Measurements from ENCODE around the gene SPIB. TPM values are rescaled to one million over a fixed set of nuclear protein-coding genes. Genes with fewer than 3 reads are reported as not detected.
"Not testable (repeated sequence)": the region's sequence is repeated elsewhere in the genome, so short reads cannot be mapped to it uniquely, and the experiment has no call there.

The SPIB gene
- polyA plus RNA-seq, 3 donors from 2014 or later = 0.38 to 1.6 (median 1.5) TPM

DNA sequence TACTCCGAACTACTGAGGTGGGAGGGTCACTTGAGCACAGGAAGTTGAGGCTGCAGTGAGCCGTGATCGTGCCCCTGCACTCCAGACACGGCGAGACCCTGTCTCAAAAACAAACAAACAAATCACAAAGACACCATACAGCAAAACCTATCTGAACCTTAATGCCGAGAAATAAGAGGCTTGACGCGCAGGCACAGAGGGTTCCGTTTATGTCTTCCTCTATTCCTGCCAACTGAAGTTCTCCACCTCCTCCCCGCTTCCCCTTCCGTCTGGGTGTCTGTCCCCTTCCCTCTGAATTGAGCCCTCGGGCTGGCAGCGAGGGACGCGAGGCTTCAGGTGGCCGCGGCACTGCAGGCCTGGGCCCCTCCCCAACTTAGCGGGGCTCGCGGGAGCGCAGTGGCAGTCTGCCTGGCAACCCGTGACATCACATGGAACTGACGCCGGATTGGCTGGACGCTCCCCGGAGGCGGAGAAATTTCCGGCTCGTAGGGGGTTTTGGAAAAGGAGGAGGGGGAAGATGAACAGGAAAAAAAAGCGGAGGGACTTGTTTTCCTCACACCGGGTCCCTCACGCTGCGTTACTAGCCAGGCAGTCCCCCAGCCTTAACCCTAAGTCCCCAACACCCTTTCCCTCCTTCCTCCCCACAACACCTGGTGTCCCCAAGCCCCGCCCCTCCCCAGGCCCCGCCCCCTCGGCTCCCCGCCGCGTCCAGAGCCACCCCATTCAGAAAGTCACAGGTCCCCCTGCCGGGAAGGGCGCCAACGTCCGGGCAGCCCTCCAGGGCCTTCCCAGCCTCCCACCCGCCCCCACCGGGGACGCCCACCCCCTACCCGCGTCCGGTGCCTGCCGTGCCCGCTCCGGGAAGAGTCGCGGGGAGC, 12.8 kb downstream of the SPIB start:
- DNase-seq = peak; percentile 87 to 88 (median 87)
- Mint-ChIP-seq H3K27ac (peak overlapping the region; percentile 43 to 92 (median 84)), H3K4me3 (peak overlapping the region; percentile 91 to 95 (median 92)), H3K4me1 (peaks cover 11 to 13% of the 10 kb centered on the region in 2 donors), H3K27me3 (ENCODE audit: low read depth in 3 of 3) (peaks cover 6 to 17% (median 9%) of the 10 kb centered on the region in 3 donors), H3K36me3 (no peaks in the 10 kb centered on the region), H3K9me3 (no peaks in the 10 kb centered on the region)

DNA sequence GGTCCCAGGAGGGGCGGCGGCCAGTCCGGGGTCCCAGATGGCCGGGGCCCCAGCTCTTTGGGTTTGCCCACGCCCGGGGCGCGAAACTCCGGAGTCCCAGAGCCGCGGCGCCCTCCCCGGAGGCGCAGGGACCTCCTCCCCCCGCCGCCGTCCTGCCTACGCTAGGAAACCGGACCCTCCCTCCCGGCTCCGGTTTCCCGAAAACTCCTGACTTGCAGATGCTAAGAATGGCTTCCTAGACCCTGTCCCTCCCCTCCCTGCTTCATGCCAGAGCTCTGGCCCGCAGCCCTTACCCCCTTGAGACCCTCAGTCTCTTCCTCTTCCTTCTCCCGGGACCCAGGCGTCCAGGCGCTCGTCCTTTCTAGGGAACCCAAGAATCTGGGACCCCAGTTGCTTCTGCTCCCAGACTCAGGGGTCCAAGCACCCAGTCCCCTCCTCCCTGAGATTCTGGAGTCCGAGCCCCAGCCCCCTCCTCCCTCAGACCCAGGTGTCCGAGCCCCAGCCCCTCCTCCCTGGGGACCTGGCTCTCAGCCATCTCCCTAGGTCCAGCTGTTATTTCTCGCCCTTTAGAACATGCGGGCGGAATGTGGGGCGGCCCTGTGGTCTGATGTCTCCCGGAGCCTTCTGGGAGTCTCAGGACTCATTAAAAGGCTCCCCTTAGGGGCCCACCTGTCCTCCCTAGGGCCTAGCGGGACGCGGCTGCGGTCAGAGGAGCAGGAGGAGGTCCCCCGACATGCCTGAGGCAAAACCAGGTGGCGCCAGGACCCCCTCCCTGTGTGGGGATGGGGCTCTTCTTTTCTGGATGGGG, 13.7 kb downstream of the SPIB start, which contains the start of gene MYBPC2:
Gene MYBPC2, plus strand, starts transcription at position 672 of the 808 bp plus-strand sequence. Its CDS starts 62 bp downstream, at position 734.
- H3K27me3 Mint-ChIP-seq (ENCODE audit: low read depth in 3 of 3) = peaks cover 6 to 16% (median 9%) of the 10 kb centered on the region in 3 donors
- H3K4me1 Mint-ChIP-seq = peaks cover 11 to 13% of the 10 kb centered on the region in 2 donors
- no peaks in the 10 kb centered on the region for H3K9me3 Mint-ChIP-seq
- DNase-seq = peak in 1 of 3 donors; percentile 9
- no peaks in the 10 kb centered on the region for H3K36me3 Mint-ChIP-seq
- H3K4me3 Mint-ChIP-seq = peak within 1 kb of the TSS; percentile 91 to 95 (median 92)
- peak within 1 kb of the TSS; percentile 43 to 92 (median 84) for H3K27ac Mint-ChIP-seq

DNA sequence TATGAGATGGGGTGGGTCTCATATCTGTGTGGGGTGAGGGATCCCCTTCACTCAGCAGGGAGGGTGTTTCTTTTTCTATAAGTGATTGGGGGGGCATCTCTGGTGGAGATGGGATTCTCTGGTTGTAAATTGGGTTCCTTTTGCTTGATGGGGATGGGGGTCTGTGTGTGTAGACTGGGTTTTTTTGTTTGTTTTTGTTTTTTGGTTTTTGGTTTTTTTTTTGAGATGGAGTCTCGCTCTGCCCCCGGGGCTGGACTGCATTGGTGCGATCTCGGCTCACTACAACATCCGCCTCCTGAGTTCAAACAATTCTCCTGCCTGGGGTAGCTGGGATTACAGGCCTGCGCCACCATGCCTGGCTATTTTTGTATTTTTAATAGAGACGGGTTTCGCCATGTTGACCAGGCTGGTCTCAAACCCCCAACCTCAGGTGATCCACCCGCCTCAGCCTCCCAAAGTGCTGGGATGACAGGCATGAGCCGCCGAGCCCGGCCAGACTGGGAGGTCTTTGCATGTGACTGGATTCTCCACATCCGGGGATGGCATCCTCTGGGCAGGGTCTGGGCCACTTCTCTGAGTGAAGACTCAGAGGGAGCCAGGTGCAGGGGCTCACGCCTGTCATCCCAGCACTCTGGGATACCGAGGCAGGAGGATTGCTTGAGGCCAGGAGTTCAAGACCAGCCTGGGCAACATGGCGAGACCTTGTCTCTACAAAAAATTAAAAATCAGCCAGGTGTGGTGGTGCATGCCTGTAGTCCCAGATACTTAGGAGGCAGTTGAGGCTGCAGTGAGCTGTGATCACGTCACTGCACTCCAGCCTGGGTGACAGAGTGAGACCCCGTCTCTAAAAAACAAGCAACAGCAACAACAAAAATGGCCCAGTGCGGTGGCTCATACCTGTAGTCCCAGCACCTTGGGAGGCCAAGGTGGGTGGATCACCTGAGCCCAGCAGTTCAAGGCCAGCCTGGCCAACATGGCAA, 14.8 kb downstream of the SPIB start:
- H3K36me3 Mint-ChIP-seq = no peaks in the 10 kb centered on the region
- peaks cover 11 to 13% of the 10 kb centered on the region in 2 donors for H3K4me1 Mint-ChIP-seq
- H3K4me3 Mint-ChIP-seq = peak overlapping the region; percentile 67 to 72 (median 71)
- peaks cover 9 to 16% (median 9%) of the 10 kb centered on the region in 3 donors for H3K27me3 Mint-ChIP-seq (ENCODE audit: low read depth in 3 of 3)
- DNase-seq = no peak
- no peaks in the 10 kb centered on the region for H3K9me3 Mint-ChIP-seq
- peak overlapping the region in 1 of 6 donors; percentile 34 for H3K27ac Mint-ChIP-seq

DNA sequence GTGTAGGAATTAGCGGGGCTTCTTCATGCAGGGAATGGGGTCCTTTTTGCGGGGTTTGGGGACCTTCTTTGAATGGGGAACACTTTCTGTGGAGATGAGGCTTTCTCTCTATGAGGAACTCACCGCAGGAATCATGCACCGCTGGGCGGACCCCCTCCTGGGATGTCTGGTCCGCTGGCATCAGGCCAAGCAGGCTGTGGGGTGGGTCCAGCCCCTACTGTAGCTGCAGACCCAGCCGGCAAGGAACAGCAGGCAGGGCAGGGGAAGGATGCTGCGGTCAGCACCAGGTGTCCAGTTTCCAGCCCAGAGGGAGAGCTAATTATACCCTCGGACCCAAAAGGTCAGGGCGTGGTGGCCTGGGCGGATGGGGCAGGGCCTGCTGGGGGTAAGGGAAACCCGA, 15.8 kb downstream of the SPIB start:
- no peak overlapping the region for H3K27ac Mint-ChIP-seq
- H3K9me3 Mint-ChIP-seq = no peaks in the 10 kb centered on the region
- H3K4me3 Mint-ChIP-seq = peak overlapping the region in 1 of 5 donors; percentile 4
- peaks cover 9 to 16% (median 10%) of the 10 kb centered on the region in 3 donors for H3K27me3 Mint-ChIP-seq (ENCODE audit: low read depth in 3 of 3)
- H3K4me1 Mint-ChIP-seq = peaks cover 11 to 13% of the 10 kb centered on the region in 2 donors
- no peaks in the 10 kb centered on the region for H3K36me3 Mint-ChIP-seq
- no peak for DNase-seq

DNA sequence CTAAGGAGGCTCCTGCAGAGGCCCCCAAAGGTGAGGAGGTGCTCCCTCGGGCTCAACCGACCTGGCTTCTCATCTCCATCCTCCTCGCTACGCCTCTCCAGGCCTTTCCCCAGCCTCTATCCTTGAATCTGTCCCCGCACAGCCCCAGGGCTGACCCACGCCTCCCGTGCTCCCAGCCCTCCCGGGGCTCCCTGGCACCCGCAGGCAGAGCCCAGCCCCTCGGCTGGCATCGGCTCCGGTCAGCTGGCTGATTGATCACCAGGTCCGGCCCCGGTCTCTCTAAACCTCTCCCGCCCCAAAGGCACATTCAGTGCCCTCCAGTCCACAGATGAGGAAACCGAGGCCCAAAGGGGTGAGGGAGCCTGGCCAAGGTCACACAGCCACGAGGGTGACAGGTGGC, 16.5 kb downstream of the SPIB start:
- H3K4me1 Mint-ChIP-seq = peaks cover 11 to 13% of the 10 kb centered on the region in 2 donors
- peaks cover 9 to 17% (median 12%) of the 10 kb centered on the region in 3 donors for H3K27me3 Mint-ChIP-seq (ENCODE audit: low read depth in 3 of 3)
- H3K36me3 Mint-ChIP-seq = no peaks in the 10 kb centered on the region
- DNase-seq = no peak
- H3K27ac Mint-ChIP-seq = no peak overlapping the region
- H3K9me3 Mint-ChIP-seq = no peaks in the 10 kb centered on the region
- H3K4me3 Mint-ChIP-seq = no peak overlapping the region

DNA sequence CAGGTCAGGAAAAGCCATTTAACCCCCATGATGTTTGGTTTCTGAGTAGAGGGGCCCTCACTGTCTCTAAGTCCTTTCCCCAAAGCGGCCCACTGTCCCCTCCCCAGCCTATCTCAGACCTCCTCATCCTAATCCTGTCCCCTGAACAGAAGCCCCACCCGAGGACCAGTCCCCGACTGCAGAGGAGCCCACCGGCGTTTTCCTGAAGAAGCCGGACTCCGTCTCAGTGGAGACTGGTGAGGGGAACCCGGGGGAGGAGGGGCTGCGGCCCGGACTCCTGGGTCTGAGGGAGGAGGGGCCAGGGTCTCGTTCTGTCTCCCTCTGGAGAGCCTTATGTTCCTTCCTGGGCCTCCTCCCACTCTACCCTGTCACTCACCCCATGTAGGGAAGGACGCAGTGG, 16.9 kb downstream of the SPIB start:
- Mint-ChIP-seq H3K4me3 (no peak overlapping the region), H3K36me3 (no peaks in the 10 kb centered on the region), H3K9me3 (no peaks in the 10 kb centered on the region), H3K27me3 (ENCODE audit: low read depth in 3 of 3) (peaks cover 7 to 16% (median 11%) of the 10 kb centered on the region in 3 donors), H3K4me1 (peaks cover 11 to 12% of the 10 kb centered on the region in 2 donors), H3K27ac (no peak overlapping the region)
- no peak for DNase-seq

DNA sequence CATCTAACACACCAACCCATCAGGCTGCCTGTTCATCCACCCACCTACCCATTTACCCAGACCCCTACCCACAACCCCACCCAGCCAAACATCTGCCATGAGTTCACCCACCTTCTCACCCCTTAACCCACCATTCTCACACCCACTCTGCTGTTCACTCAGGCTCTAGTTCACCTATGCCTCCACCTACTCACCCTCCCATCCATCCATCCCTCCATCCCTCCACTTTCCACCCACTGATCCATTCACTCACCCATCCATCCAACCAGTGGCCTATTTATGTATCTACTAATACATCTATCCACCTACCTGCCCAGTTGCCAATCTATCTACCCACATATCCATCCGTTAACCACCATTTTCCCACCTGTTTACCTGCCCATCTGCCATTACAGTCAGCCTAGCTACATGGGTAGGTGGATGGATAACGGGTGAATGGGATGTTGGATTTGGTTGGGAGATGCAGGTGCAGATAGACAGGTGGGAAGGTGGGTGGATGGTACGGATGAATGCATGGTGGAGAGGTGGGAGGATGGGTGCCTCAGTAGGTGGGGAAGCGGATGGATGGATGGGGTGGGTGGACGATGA, 19.2 kb downstream of the SPIB start:
- Mint-ChIP-seq H3K27me3 (ENCODE audit: low read depth in 3 of 3) (peaks cover 4 to 12% (median 7%) of the 10 kb centered on the region in 3 donors), H3K4me3 (no peak overlapping the region), H3K27ac (no peak overlapping the region), H3K36me3 (no peaks in the 10 kb centered on the region), H3K4me1 (no peaks in the 10 kb centered on the region), H3K9me3 (no peaks in the 10 kb centered on the region)
- DNase-seq = no peak

DNA sequence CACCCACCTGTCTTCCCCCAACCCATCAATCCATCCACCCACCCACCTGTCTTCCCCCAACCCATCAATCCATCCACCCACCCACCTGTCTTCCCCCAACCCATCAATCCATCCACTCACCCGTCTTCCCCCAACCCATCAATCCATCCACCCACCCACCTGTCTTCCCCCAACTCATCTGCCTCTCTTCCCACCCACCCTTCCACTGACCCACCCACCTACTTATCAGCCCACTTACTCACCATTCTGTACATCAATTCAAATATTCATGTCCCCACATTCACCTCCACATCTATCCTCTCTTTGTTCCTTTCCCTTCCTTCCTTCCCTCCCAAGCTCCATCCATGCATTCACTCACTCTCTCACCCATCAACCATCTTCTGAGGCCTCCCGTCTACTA, 20.4 kb downstream of the SPIB start:
- H3K4me3 Mint-ChIP-seq, H3K36me3 Mint-ChIP-seq, H3K27ac Mint-ChIP-seq, H3K4me1 Mint-ChIP-seq, H3K9me3 Mint-ChIP-seq, DNase-seq: not testable (repeated sequence)
- peaks cover 4 to 10% (median 6%) of the 10 kb centered on the region in 3 donors for H3K27me3 Mint-ChIP-seq (ENCODE audit: low read depth in 3 of 3)

DNA sequence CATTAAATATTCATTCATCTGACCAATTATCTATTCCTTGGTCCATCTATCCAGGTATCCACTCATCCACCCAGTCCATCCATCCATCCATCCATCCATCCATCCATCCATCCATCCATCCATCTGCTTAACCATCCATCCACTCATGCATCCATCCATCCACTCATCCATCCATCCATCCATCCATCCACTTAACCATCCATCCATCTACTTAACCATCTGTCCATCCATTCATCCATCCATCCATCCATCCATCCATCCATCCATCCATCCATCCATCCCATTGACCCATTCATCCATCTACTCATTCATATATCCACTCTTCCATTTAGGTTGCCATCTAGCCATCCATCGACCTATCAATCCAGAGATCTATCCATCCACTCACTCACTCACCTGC, 25.3 kb downstream of the SPIB start:
- Mint-ChIP-seq H3K9me3 (no peaks in the 10 kb centered on the region), H3K4me1 (no peaks in the 10 kb centered on the region), H3K27ac (no peak overlapping the region), H3K36me3 (no peaks in the 10 kb centered on the region), H3K4me3 (no peak overlapping the region), H3K27me3 (ENCODE audit: low read depth in 3 of 3) (peaks cover 5 to 12% (median 7%) of the 10 kb centered on the region in 3 donors)
- no peak for DNase-seq

DNA sequence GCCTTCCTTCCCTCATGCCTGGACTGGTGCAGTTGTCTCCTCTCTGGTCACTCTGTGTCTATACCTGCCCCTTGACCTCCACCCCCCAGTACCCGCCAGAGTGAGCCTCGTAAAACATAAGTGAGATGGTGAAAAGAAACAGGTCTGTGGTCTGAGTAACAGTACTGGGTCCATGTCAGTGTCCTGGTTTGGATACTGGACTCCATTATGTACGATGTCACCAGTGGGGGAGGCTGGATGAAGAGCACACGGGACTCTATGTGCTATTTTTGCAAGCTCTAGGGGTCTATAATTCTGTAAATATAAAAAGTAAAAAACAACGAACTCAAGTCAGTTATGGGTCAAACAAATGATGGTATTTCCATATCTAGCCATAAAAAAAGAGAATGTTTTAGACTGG, 28.3 kb downstream of the SPIB start:
- H3K27ac Mint-ChIP-seq = no peak overlapping the region
- no peaks in the 10 kb centered on the region for H3K36me3 Mint-ChIP-seq
- H3K27me3 Mint-ChIP-seq (ENCODE audit: low read depth in 3 of 3) = peaks cover 5 to 12% (median 5%) of the 10 kb centered on the region in 3 donors
- no peak overlapping the region for H3K4me3 Mint-ChIP-seq
- no peaks in the 10 kb centered on the region for H3K9me3 Mint-ChIP-seq
- H3K4me1 Mint-ChIP-seq = no peaks in the 10 kb centered on the region
- no peak for DNase-seq

DNA sequence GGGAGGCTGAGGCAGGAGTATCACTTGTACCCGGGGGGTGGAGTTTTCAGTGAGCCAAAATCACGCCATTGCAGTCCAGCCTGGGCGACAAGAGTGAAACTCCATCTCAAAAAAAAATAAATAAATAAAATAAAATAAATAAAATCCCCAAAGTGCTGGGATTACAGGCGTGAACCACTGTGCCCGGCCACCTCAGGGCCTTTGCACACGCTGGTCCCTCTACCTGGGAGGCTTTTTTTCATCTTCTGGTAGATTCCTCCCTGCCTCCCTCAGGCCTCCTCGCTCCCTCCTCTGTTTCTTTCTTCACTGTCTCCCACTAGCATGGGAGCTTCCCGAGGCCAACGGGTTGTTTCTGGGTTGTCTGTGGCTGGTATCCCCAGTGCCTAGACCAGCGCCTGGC, 29.0 kb downstream of the SPIB start:
- H3K4me1 Mint-ChIP-seq = no peaks in the 10 kb centered on the region
- DNase-seq = no peak
- H3K4me3 Mint-ChIP-seq = no peak overlapping the region
- no peak overlapping the region for H3K27ac Mint-ChIP-seq
- H3K36me3 Mint-ChIP-seq = no peaks in the 10 kb centered on the region
- no peaks in the 10 kb centered on the region for H3K9me3 Mint-ChIP-seq
- H3K27me3 Mint-ChIP-seq (ENCODE audit: low read depth in 3 of 3) = peaks cover 5 to 15% (median 5%) of the 10 kb centered on the region in 3 donors

DNA sequence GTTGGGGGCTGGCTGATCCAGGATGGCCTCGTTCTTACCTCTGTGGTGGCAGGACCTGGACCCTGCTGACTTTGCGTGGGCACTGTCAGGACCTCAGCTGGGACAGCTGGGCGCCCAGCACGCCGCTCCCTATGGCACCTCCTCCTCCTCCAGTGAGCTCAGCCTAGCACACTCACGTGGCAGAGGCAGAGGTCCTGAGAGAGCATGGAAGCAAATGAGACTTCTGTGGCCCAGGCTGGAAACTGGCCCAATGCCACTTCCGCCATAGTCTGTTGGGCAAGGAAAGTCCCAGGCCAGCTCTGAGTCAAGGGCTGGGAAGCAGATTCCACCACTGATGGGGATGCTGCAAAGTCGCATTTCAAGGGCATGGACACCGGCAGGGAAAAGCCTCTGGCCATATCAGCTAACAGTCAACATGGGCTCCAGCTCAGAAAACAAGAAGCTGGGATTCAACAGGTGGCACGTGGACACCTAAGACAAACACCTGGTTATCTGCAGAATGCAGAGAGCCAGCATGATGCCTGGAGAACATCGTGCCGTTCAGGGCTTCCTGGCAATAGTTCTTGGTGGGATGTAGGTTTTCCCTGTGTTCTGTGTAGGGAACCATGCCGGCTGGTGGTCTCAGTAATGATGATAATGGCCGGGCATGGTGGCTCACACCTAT, 30.6 kb downstream of the SPIB start:
- Mint-ChIP-seq H3K4me3 (no peak overlapping the region), H3K4me1 (no peaks in the 10 kb centered on the region), H3K27ac (no peak overlapping the region), H3K9me3 (no peaks in the 10 kb centered on the region), H3K27me3 (ENCODE audit: low read depth in 3 of 3) (peaks cover 5 to 15% (median 5%) of the 10 kb centered on the region in 3 donors), H3K36me3 (no peaks in the 10 kb centered on the region)
- no peak for DNase-seq

All from immature natural killer cell (primary cell).